H1 (cell line): ENCODE measurements around the gene GNG12. TPM values are rescaled to one million over a fixed set of nuclear protein-coding genes. Genes with fewer than 3 reads are reported as not detected.

Source experiments
- RBBP5 ChIP-seq: IDR thresholded peaks from 2 replicates; pipeline ENCODE4 v1.7.1; 2012; ENCODE audit warnings: low read depth, mild to moderate bottlenecking, inconsistent platforms, low read length, moderate library complexity, borderline replicate concordance
- SIN3A ChIP-seq, 2 experiments: IDR thresholded peaks in 1 of 2; conservative IDR thresholded peaks in 1 of 2; 2 replicates each; pipeline ENCODE4 v1.6.1; 2011 to 2012; ENCODE audit warnings: low read length in 2 of 2, improper control_type of control experiment in 1 of 2, low read depth in 1 of 2, mild to moderate bottlenecking in 1 of 2
- SRF ChIP-seq: IDR thresholded peaks from 2 replicates; pipeline ENCODE4 v1.6.1; 2011; ENCODE audit warnings: mild to moderate bottlenecking, low read depth, low read length, moderate library complexity
- TCF12 ChIP-seq: IDR thresholded peaks from 2 replicates; pipeline ENCODE4 v1.6.1; 2011; ENCODE audit warnings: low read depth, mild to moderate bottlenecking, low read length
- polyA plus RNA-seq, 7 experiments: library from polyadenylated mRNA; depleted of rRNA in 3 of 7; stranded (reverse) in 5 of 7; unstranded in 2 of 7; fragments of >200 nt in 5 of 7; fragments of 200-250 nt in 2 of 7; gene quantifications; 1 replicate in 5 of 7; 2 replicates in 1 of 7; 4 replicates in 1 of 7; pipeline versions ENCODE4 v1.2.1 to v1.2.3, GENCODE V29; 2011 to 2013; ENCODE audit warnings: missing spikeins in 2 of 7, mixed read lengths in 2 of 7
- total RNA-seq: library from RNA; stranded (reverse); fragmentation: NEBNext Ultra II Directional; extraction: Animal tissue kit (Norgen Biotek cat#: 25700); gene quantifications from 2 replicates; pipeline ENCODE4 v1.2.1, GENCODE V29; 2021
- TF ChIP-seq, protein P1 (sequence below): IDR thresholded peaks from 2 replicates; pipeline ENCODE4 v1.6.1; 2012; ENCODE audit warnings: low read length, inconsistent platforms

The GNG12 gene
- total and polyA plus RNA-seq, 2 of the 8 experiments (the other 6 are each of a cell fraction or from before 2014, with no cell fraction given), result 11.4 to 35.8 TPM

DNA sequence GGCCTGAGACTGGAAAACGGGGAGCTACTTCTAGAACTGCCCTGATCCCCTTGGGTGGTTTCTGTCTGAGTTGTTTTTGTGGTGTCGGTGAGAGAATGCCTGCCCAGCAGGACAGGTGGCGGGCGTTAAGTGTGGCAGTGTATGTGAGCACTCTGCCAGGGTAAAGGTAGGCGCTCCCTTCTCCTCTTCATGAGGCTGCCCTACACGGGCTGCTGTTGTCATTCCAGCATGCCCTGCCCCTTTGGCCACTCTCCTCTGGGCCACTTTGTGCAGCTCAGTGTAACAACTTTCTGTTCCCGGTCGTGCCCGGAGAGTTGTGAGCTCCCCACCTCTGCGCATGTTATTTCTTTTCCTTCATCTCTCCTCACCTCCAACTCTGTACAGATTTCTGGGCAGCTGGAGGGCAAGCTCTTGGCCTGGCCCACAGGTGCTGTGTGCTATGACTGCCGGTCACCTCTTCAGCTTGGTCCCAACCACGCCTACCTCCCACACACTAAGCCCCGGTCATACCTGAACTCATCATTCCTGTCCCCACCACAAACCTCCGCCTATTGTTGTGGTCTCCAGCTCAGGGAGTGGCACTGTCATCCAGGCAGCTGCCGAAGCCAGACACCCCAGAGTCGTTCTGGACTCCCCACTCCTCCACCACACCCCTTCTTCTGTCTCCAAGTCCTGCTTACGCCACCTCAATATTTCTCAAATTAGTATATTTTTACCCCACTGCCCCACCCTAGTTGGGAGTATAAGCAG lies 79.3 kb downstream of the GNG12 start (continued):
- TF ChIP-seq TCF12, result no peak
- TF ChIP-seq, protein P1, sequence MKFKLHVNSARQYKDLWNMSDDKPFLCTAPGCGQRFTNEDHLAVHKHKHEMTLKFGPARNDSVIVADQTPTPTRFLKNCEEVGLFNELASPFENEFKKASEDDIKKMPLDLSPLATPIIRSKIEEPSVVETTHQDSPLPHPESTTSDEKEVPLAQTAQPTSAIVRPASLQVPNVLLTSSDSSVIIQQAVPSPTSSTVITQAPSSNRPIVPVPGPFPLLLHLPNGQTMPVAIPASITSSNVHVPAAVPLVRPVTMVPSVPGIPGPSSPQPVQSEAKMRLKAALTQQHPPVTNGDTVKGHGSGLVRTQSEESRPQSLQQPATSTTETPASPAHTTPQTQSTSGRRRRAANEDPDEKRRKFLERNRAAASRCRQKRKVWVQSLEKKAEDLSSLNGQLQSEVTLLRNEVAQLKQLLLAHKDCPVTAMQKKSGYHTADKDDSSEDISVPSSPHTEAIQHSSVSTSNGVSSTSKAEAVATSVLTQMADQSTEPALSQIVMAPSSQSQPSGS, result no peak
- no peak for TF ChIP-seq RBBP5
- no peak for TF ChIP-seq SIN3A (conservative IDR thresholded peaks at IDR 0.05 in 1 of 2, IDR thresholded peaks at IDR 0.05 in 1 of 2; ENCODE audit: low read depth in 1 of 2, low read length in 2 of 2)
- TF ChIP-seq SRF, result no peak
